Endothelial cell (in vitro differentiated cells): ENCODE results near the gene UBR1. TPM values are rescaled to one million over a fixed set of nuclear protein-coding genes. Genes with fewer than 3 reads are reported as not detected.

Source experiments
- DNase-seq: peaks from one replicate; pipeline ENCODE4 v3.0.0; 2021; ENCODE audit warnings: low spot score
- H3K27ac Mint-ChIP-seq: one replicate; pipeline ENCODE4 v1.8.0; 2021; ENCODE audit warnings: mixed read lengths, inconsistent platforms; ENCODE audit not compliant: unreplicated experiment
- H3K27me3 Mint-ChIP-seq: one replicate; pipeline ENCODE4 v1.8.0; 2021; ENCODE audit warnings: mild to moderate bottlenecking, moderate library complexity, mixed read lengths, inconsistent platforms; ENCODE audit not compliant: unreplicated experiment
- H3K36me3 Mint-ChIP-seq: one replicate; pipeline ENCODE4 v1.8.0; 2021; ENCODE audit warnings: mild to moderate bottlenecking, low read depth, mixed read lengths, inconsistent platforms; ENCODE audit not compliant: unreplicated experiment
- H3K4me1 Mint-ChIP-seq: one replicate; pipeline ENCODE4 v1.8.0; 2021; ENCODE audit warnings: mild to moderate bottlenecking, mixed read lengths, inconsistent platforms; ENCODE audit not compliant: unreplicated experiment
- H3K4me3 Mint-ChIP-seq: one replicate; pipeline ENCODE4 v1.8.0; 2021; ENCODE audit warnings: mild to moderate bottlenecking, mixed read lengths, inconsistent platforms; ENCODE audit not compliant: unreplicated experiment
- H3K9me3 Mint-ChIP-seq: one replicate; pipeline ENCODE4 v1.8.0; 2021; ENCODE audit warnings: mixed read lengths, inconsistent platforms; ENCODE audit not compliant: unreplicated experiment
- CTCF ChIP-seq: fragments of 200-600 bp; sonication (generic); IDR thresholded peaks from one replicate; pipeline ENCODE4 v1.5.0; 2021; ENCODE audit warnings: antibody characterized with exemption; ENCODE audit not compliant: unreplicated experiment
- total RNA-seq: library from RNA; stranded (reverse); fragmentation: NEBNext Ultra II Directional; extraction: Animal tissue kit (Norgen Biotek cat#: 25700); gene quantifications from one replicate; pipeline ENCODE4 v1.2.1, GENCODE V29; 2021; ENCODE audit not compliant: unreplicated experiment

UBR1 gene
- total RNA-seq, 1 donor from 2014 or later = 20.8 TPM

- no peak for TF ChIP-seq CTCF
- Mint-ChIP-seq H3K4me1 (peaks cover 6% of the 10 kb centered on the region), H3K27ac (no peak overlapping the region), H3K27me3 (peaks cover 7% of the 10 kb centered on the region), H3K9me3 (no peaks in the 10 kb centered on the region), H3K36me3 (no peaks in the 10 kb centered on the region), H3K4me3 (no peak overlapping the region)
- no peak for DNase-seq
Observed at GRCh38 chr15:43125100-43125661, 19.3 kb upstream of the UBR1 start.

- H3K4me3 Mint-ChIP-seq = no peak overlapping the region
- peaks cover 4% of the 10 kb centered on the region for H3K27me3 Mint-ChIP-seq
- peaks cover 10% of the 10 kb centered on the region for H3K4me1 Mint-ChIP-seq
- no peak for DNase-seq
- no peaks in the 10 kb centered on the region for H3K36me3 Mint-ChIP-seq
- no peaks in the 10 kb centered on the region for H3K9me3 Mint-ChIP-seq
- no peak for TF ChIP-seq CTCF
- H3K27ac Mint-ChIP-seq = no peak overlapping the region
Observed at GRCh38 chr15:43121863-43122262, 16.0 kb upstream of the UBR1 start.

GRCh38 chr15:43118829-43119228 lies 13.0 kb upstream of the UBR1 start:
- Mint-ChIP-seq H3K9me3 (no peaks in the 10 kb centered on the region), H3K36me3 (no peaks in the 10 kb centered on the region), H3K27ac (no peak overlapping the region), H3K4me3 (no peak overlapping the region), H3K4me1 (peaks cover 10% of the 10 kb centered on the region), H3K27me3 (peaks cover 2% of the 10 kb centered on the region)
- no peak for TF ChIP-seq CTCF
- no peak for DNase-seq

- Mint-ChIP-seq H3K9me3 (no peaks in the 10 kb centered on the region), H3K4me3 (no peak overlapping the region), H3K4me1 (peaks cover 9% of the 10 kb centered on the region), H3K27me3 (peaks cover 2% of the 10 kb centered on the region), H3K36me3 (no peaks in the 10 kb centered on the region), H3K27ac (no peak overlapping the region)
- DNase-seq = no peak
- TF ChIP-seq CTCF = no peak
Observed at GRCh38 chr15:43118286-43118685, 12.4 kb upstream of the UBR1 start.

- no peaks in the 10 kb centered on the region for H3K27me3 Mint-ChIP-seq
- H3K4me1 Mint-ChIP-seq = no peaks in the 10 kb centered on the region
- H3K9me3 Mint-ChIP-seq = no peaks in the 10 kb centered on the region
- DNase-seq = no peak
- no peak for TF ChIP-seq CTCF
- no peak overlapping the region for H3K4me3 Mint-ChIP-seq
- H3K27ac Mint-ChIP-seq = no peak overlapping the region
- H3K36me3 Mint-ChIP-seq = no peaks in the 10 kb centered on the region
Observed at GRCh38 chr15:43111354-43111753, 5.5 kb upstream of the UBR1 start.
